Measurements from ENCODE around the gene VKORC1L1. TPM values are rescaled to one million over a fixed set of nuclear protein-coding genes. Genes with fewer than 3 reads are reported as not detected.
"Not testable (repeated sequence)": the region's sequence is repeated elsewhere in the genome, so short reads cannot be mapped to it uniquely, and the experiment has no call there.

The VKORC1L1 gene
- total RNA-seq, 8 experiments from 2014 or later: 9.9 to 24.4 (median 15.8) TPM

DNA sequence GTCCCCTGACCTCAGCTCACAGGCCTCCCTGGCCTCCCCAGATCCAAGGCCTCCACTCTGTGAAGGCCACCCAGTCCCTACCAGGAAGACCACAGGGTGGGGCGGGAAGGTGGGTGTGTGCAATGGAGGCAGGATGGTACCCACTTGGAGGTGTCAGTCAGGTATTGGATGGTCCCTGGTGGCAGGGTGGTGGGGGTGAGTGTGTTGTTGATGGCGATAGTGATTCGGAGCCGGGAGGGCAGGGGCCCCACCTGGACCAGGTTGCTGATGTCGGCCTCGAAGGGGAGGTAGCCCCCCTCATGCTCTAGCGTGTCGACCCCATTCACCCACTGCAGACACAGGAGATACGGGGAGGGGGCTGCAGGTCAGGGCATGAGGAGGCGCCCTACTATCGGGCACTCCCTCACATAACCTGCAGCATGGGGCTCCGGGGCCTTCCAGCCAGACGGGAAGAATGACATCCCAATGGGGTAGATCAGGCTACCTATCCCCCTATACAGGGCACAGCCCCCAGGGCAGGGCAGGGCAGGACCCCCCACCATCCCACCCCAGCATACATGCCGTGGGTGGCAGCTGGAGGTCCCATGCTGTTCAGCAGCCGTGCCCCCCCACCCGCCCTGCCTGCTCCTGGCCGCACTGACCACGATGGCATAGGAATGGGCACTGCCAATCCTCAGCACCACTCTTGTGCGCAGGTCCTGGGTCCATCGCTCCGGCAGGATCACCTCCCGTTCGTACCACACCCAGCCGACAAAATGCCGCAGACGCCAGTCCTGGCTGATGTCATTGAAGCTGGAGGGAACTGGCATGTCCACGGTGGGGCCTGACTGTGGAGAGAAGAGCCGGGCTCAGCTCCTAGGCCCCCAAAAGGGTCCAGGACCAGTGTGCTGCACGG is 107.0 kb downstream of the VKORC1L1 start:
- 83 to 100% (median 98%) methylated on average over 2 to 5 of the region's 29 CpGs; no CpG with 5 or more reads in 6 of the 10 experiments for WGBS, 10 experiments
- no peak for ATAC-seq (replicated peaks in 6 of 8)
- H3K4me1 ChIP-seq (replicated peaks in 1 of 2): peaks cover 11 to 15% of the 10 kb centered on the region in 2 donors
- H3K4me3 ChIP-seq: no peak overlapping the region
- no peak overlapping the region for H3K27ac ChIP-seq
- in situ Hi-C loops (cut with MboI; ENCODE audit: low pct_unique_long_range_greater_than_20kb in 2 of 9, low sequenced_read_pairs in 9 of 9, unreplicated experiment in 9 of 9): no loop called here

DNA sequence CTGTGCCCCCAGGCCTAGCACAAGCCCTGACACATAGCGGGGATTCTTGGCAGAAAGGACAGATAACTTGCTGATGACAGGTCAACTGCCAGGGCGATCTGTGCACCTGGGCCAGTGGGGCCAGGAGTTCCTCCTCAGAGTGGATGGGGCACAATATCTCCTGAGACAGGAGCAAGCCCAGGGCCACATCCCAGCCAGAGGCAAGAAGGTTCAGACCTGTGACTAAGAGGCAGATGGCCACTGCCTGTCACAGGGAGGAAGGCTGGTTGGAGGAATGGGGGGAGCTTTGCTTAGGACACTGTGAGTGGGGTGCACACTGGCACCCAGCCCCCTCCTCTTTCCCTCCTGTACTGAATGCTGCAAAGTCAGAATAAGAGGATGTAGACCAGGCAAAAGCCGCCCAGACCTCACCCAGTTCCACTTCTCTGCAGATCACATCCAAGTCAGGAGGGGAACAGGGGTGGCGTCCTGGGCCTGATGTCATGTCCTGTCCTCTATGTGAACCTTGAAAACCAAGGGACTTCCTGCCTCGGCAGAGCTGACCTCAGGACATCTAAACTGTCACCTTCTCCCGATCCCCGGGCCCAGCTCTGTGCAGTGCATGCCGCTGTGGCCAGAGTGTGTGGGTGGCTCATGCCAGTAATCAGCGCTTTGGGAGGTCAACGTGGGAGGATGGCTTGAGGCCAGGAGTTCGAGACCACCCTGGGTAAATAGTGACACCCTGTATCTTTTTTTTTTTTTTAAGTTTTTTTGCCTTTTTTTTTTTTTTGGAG is 107.8 kb downstream of the VKORC1L1 start:
- ATAC-seq (replicated peaks in 6 of 8): peak in 2 of 8 experiments; percentile 31 to 47
- H3K27ac ChIP-seq: no peak overlapping the region
- H3K4me3 ChIP-seq: peak overlapping the region; percentile 66 to 95 (median 77)
- in situ Hi-C loops (cut with MboI; ENCODE audit: low pct_unique_long_range_greater_than_20kb in 2 of 9, low sequenced_read_pairs in 9 of 9, unreplicated experiment in 9 of 9): no loop called here
- 0 to 80% (median 44%) methylated on average over 1 to 9 of the region's 11 CpGs for WGBS, 10 experiments
- peaks cover 11 to 15% of the 10 kb centered on the region in 2 donors for H3K4me1 ChIP-seq (replicated peaks in 1 of 2)

- Histone ChIP-seq H3K4me3 (peak within 1 kb of the TSS; percentile 66 to 95 (median 77)), H3K4me1 (replicated peaks in 1 of 2) (peaks cover 11 to 15% of the 10 kb centered on the region in 2 donors), H3K27ac (peak within 1 kb of the TSS; percentile 92 to 94)
- WGBS, 10 experiments: 3 to 100% (median 60%) methylated on average over 1 to 7 of the region's 62 CpGs; no CpG with 5 or more reads in 6 of the 10 experiments
- ATAC-seq (replicated peaks in 6 of 8): peak; percentile 86 to 98 (median 96)
- in situ Hi-C loops (cut with MboI; ENCODE audit: low pct_unique_long_range_greater_than_20kb in 2 of 9, low sequenced_read_pairs in 9 of 9, unreplicated experiment in 9 of 9): no loop called here
Observed at GRCh38 chr7:65981965-65982792, 109.3 kb downstream of the VKORC1L1 start, which contains the start of gene GUSB. Gene GUSB, minus strand, starts transcription at chr7:65982213. Its CDS starts 30 bp downstream, at chr7:65982183.

GRCh38 chr7:65983965-65984658 is 111.2 kb downstream of the VKORC1L1 start:
- no peak for ATAC-seq (replicated peaks in 6 of 8)
- H3K4me3 ChIP-seq: no peak overlapping the region
- in situ Hi-C loops (cut with MboI; ENCODE audit: low pct_unique_long_range_greater_than_20kb in 2 of 9, low sequenced_read_pairs in 9 of 9, unreplicated experiment in 9 of 9): no loop called here
- H3K27ac ChIP-seq: no peak overlapping the region
- WGBS, 10 experiments: 86 to 100% (median 96%) methylated on average over 1 to 9 of the region's 10 CpGs; no CpG with 5 or more reads in 2 of the 10 experiments
- H3K4me1 ChIP-seq (replicated peaks in 1 of 2): peaks cover 11 to 15% of the 10 kb centered on the region in 2 donors

- H3K4me1 ChIP-seq (replicated peaks in 1 of 2): peaks cover 5 to 6% of the 10 kb centered on the region in 2 donors
- H3K4me3 ChIP-seq: no peak overlapping the region
- peak in 3 of 8 experiments; percentile 95 to 96 (median 96) for ATAC-seq (replicated peaks in 6 of 8)
- no peak overlapping the region for H3K27ac ChIP-seq
- in situ Hi-C loops (cut with MboI; ENCODE audit: low pct_unique_long_range_greater_than_20kb in 2 of 9, low sequenced_read_pairs in 9 of 9, unreplicated experiment in 9 of 9): no loop called here
- WGBS, 10 experiments: 4 to 90% (median 62%) methylated on average over 1 to 4 of the region's 4 CpGs
Observed at GRCh38 chr7:65988084-65988483, 115.2 kb downstream of the VKORC1L1 start.

GRCh38 chr7:65988503-65988902 is 115.6 kb downstream of the VKORC1L1 start:
- H3K27ac ChIP-seq; H3K4me1 ChIP-seq (replicated peaks in 1 of 2); H3K4me3 ChIP-seq; in situ Hi-C loops (cut with MboI; ENCODE audit: low pct_unique_long_range_greater_than_20kb in 2 of 9, low sequenced_read_pairs in 9 of 9, unreplicated experiment in 9 of 9): not testable (repeated sequence)
- WGBS, 10 experiments: 86 to 100% (median 100%) methylated on average over 1 of the region's 1 CpG; no CpG with 5 or more reads in 4 of the 10 experiments
- ATAC-seq (replicated peaks in 6 of 8): peak in 2 of 8 experiments; percentile 19 to 27

- in situ Hi-C loops (cut with MboI; ENCODE audit: low pct_unique_long_range_greater_than_20kb in 2 of 9, low sequenced_read_pairs in 9 of 9, unreplicated experiment in 9 of 9): no loop called here
- Histone ChIP-seq H3K27ac (no peak overlapping the region), H3K4me1 (replicated peaks in 1 of 2) (peaks cover 5 to 6% of the 10 kb centered on the region in 2 donors), H3K4me3 (no peak overlapping the region)
- ATAC-seq (replicated peaks in 6 of 8): peak in 3 of 8 experiments; percentile 12 to 43 (median 13)
- WGBS, 10 experiments: 0 to 100% (median 25%) methylated on average over 1 to 3 of the region's 3 CpGs; no CpG with 5 or more reads in 3 of the 10 experiments
Observed at GRCh38 chr7:65989694-65990080, 116.8 kb downstream of the VKORC1L1 start.

DNA sequence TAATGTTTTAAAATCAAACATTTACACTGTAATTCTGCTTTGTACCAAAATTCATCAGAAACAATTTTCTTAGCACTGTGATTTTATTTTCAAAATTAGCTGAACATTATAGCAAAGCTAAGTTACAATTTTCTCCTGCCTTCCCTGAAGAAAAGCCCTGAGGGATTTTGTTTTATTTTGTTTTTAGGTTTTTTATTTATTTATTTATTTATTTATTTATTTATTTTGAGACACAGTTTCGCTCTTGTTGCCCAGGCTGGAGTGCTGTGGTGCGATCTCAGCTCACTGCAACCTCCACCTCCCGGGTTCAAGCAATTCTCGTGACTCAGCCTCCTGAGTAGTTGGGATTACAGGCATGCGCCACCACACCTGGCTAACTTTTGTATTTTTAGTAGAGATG is 119.0 kb downstream of the VKORC1L1 start:
- in situ Hi-C loops (cut with MboI; ENCODE audit: low pct_unique_long_range_greater_than_20kb in 2 of 9, low sequenced_read_pairs in 9 of 9, unreplicated experiment in 9 of 9): not testable (repeated sequence)
- 79 to 100% (median 92%) methylated on average over 1 to 5 of the region's 5 CpGs; no CpG with 5 or more reads in 1 of the 10 experiments for WGBS, 10 experiments

GRCh38 chr7:65992526-65992925 is 119.7 kb downstream of the VKORC1L1 start:
- Histone ChIP-seq H3K27ac (no peak overlapping the region), H3K4me3 (no peak overlapping the region), H3K4me1 (replicated peaks in 1 of 2) (peaks cover 5 to 6% of the 10 kb centered on the region in 2 donors)
- in situ Hi-C loops (cut with MboI; ENCODE audit: low pct_unique_long_range_greater_than_20kb in 2 of 9, low sequenced_read_pairs in 9 of 9, unreplicated experiment in 9 of 9): no loop called here
- no peak for ATAC-seq (replicated peaks in 6 of 8)
- WGBS, 10 experiments: 84 to 100% (median 92%) methylated on average over 1 to 4 of the region's 4 CpGs; no CpG with 5 or more reads in 5 of the 10 experiments

More for the DNA sequence above, 119.0 kb downstream of the VKORC1L1 start:
- H3K4me3 ChIP-seq; H3K4me1 ChIP-seq (replicated peaks in 1 of 2); ATAC-seq (replicated peaks in 6 of 8); H3K27ac ChIP-seq: not testable (repeated sequence)

DNA sequence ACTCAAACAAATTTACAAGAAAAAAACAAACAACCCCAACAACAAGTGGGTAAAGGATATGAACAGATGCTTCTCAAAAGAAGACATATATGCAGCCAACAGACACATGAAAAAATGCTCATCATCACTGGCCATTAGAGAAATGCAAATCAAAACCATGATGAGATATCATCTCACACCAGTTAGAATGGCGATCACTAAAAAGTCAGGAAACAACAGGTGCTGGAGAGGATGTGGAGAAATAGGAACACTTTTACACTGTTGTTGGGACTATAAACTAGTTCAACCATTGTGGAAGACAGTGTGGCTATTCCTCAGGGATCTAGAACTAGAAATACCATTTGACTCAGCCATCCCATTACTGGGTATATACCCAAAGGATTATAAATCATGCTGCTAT is 122.1 kb downstream of the VKORC1L1 start:
- in situ Hi-C loops (cut with MboI; ENCODE audit: low pct_unique_long_range_greater_than_20kb in 2 of 9, low sequenced_read_pairs in 9 of 9, unreplicated experiment in 9 of 9); H3K27ac ChIP-seq; H3K4me1 ChIP-seq (replicated peaks in 1 of 2); ATAC-seq (replicated peaks in 6 of 8); H3K4me3 ChIP-seq: not testable (repeated sequence)
- 0% methylated on average over 1 of the region's 1 CpG; no CpG with 5 or more reads in 8 of the 10 experiments for WGBS, 10 experiments

- in situ Hi-C loops (cut with MboI; ENCODE audit: low pct_unique_long_range_greater_than_20kb in 2 of 9, low sequenced_read_pairs in 9 of 9, unreplicated experiment in 9 of 9); H3K27ac ChIP-seq; H3K4me3 ChIP-seq; H3K4me1 ChIP-seq (replicated peaks in 1 of 2): not testable (repeated sequence)
- WGBS, 10 experiments: no CpG with 5 or more reads among the region's 5 CpGs
- peak in 5 of 8 experiments; percentile 36 to 98 (median 94) for ATAC-seq (replicated peaks in 6 of 8)
Observed at GRCh38 chr7:66000823-66001417, 128.0 kb downstream of the VKORC1L1 start.
